ENCODE data around the gene APOBEC3B.

GRCh38 chr22:38938221-38938620, 43.9 kb upstream of the APOBEC3B start:
- TF ChIP-seq CTCF (optimal IDR thresholded peaks at IDR 0.05 in 1 of 3, IDR thresholded peaks at IDR 0.05 in 1 of 3, conservative IDR thresholded peaks at IDR 0.05 in 1 of 3; ENCODE audit: extremely low read depth in 1 of 3, insufficient read depth in 2 of 3, low read length in 3 of 3) (no peak), EZH2 (IDR thresholded peaks at IDR 0.05; ENCODE audit: low read length) (no peak)

All from keratinocyte (primary cell).